PC-3 (cell line): Measurements from ENCODE around the gene SMYD2. TPM values are rescaled to one million over a fixed set of nuclear protein-coding genes. Genes with fewer than 3 reads are reported as not detected.

Source experiments
- ATAC-seq: fragments of 200-7000 bp; cut with Tn5 transposase; 2 replicates; pipeline ENCODE4 v1.9.1; 2020; ENCODE audit warnings: mild to moderate bottlenecking, moderate library complexity
- BruUV-seq: library from RNA; stranded (reverse); fragments of 400-500 nt; replicated peaks from 2 replicates; lab custom pipeline; 2021; lab: Mats Ljungman, UMichigan
- CTCF ChIA-PET: fragments of 300-600 bp; sonication (Branson Sonifier 250); formaldehyde crosslinking; loops from one replicate; lab custom pipeline; 2022; ENCODE audit warnings: antibody characterized with exemption; lab: Charles Lee
- POLR2A ChIA-PET: fragments of 300-600 bp; sonication (Branson Sonifier 250); formaldehyde crosslinking; loops from one replicate; lab custom pipeline; 2022; ENCODE audit warnings: antibody characterized with exemption; ENCODE audit not compliant: unreplicated experiment; lab: Charles Lee
- DNase-seq: peaks from one replicate; pipeline ENCODE4 v3.0.0-alpha.2; 2015
- H2AFZ ChIP-seq: fragments of 300-600 bp; sonication (generic); 2 replicates; pipeline ENCODE4 v1.6.0; 2016; ENCODE audit warnings: antibody characterized with exemption, low read length
- H3F3A ChIP-seq: fragments of 300-600 bp; sonication (generic); one replicate; pipeline ENCODE4 v1.6.0; 2017; ENCODE audit warnings: antibody characterized with exemption, low read length, control low read depth, mild to moderate bottlenecking; ENCODE audit not compliant: unreplicated experiment
- H3K27ac ChIP-seq: fragments of 300-600 bp; sonication (generic); 2 replicates; pipeline ENCODE4 v1.5.1; 2016; ENCODE audit warnings: mild to moderate bottlenecking, low read length
- H3K27me3 ChIP-seq: fragments of 300-600 bp; sonication (generic); 2 replicates; pipeline ENCODE4 v1.6.1; 2016; ENCODE audit warnings: low read length, mixed read lengths
- H3K36me3 ChIP-seq: fragments of 300-600 bp; sonication (generic); 2 replicates; pipeline ENCODE4 v1.6.1; 2016; ENCODE audit warnings: low read depth, mixed run types, low read length, mixed read lengths
- H3K4me1 ChIP-seq: fragments of 300-600 bp; sonication (generic); 2 replicates; pipeline ENCODE4 v1.5.1; 2016; ENCODE audit warnings: low read length; ENCODE audit not compliant: insufficient read depth
- H3K4me2 ChIP-seq: fragments of 300-600 bp; sonication (generic); 2 replicates; pipeline ENCODE4 v1.6.0; 2016; ENCODE audit warnings: low read length
- H3K4me3 ChIP-seq: fragments of 300-600 bp; sonication (generic); 2 replicates; pipeline ENCODE4 v1.5.1; 2016; ENCODE audit warnings: mild to moderate bottlenecking, low read length, mixed read lengths
- H3K79me2 ChIP-seq: fragments of 300-600 bp; sonication (generic); 2 replicates; pipeline ENCODE4 v1.6.1; 2017; ENCODE audit warnings: low read length, mixed read lengths
- H3K9ac ChIP-seq: fragments of 300-600 bp; sonication (generic); 2 replicates; pipeline ENCODE4 v1.6.0; 2016; ENCODE audit warnings: mild to moderate bottlenecking, low read length
- H3K9me2 ChIP-seq: fragments of 300-600 bp; sonication (generic); replicated peaks from 2 replicates; pipeline ENCODE4 v1.6.1; 2016; ENCODE audit warnings: mixed run types, low read length, mixed read lengths
- H3K9me3 ChIP-seq: fragments of 300-600 bp; sonication (generic); 2 replicates; pipeline ENCODE4 v1.6.1; 2016; ENCODE audit warnings: low read length, mixed read lengths
- H4K20me1 ChIP-seq: fragments of 300-600 bp; sonication (generic); 2 replicates; pipeline ENCODE4 v1.6.1; 2016; ENCODE audit warnings: low read length, mixed read lengths
- EZH2 ChIP-seq: fragments of 300-600 bp; sonication (generic); IDR thresholded peaks from one replicate; pipeline ENCODE4 v1.6.1; 2017; ENCODE audit warnings: antibody characterized with exemption, mild to moderate bottlenecking, low read length; ENCODE audit not compliant: unreplicated experiment
- EZH2phosphoT487 ChIP-seq: fragments of 300-600 bp; sonication (generic); IDR thresholded peaks from 2 replicates; pipeline ENCODE4 v1.6.1; 2018; ENCODE audit warnings: mild to moderate bottlenecking, antibody characterized with exemption, low read length, borderline replicate concordance
- intact Hi-C: fragments of 100-400 bp; cut with micrococcal nuclease; formaldehyde crosslinking; loops from 2 replicates; pipeline ENCODE4 v1.9.0; 2023
- total RNA-seq: library from RNA; depleted of rRNA; stranded (reverse); fragments of >200 nt; gene quantifications from 2 replicates; pipeline ENCODE4 v1.2.3, GENCODE V29; 2014
- TF ChIP-seq, protein P1 (sequence below): fragments of 300-600 bp; sonication (generic); conservative IDR thresholded peaks from 2 replicates; pipeline ENCODE4 v1.5.1; 2017; ENCODE audit warnings: antibody characterized with exemption, low read depth, mild to moderate bottlenecking, low read length

Gene SMYD2
- total RNA-seq, 1 experiment from 2014 or later, result 124 TPM

GRCh38 chr1:214338212-214338611 is 57.3 kb downstream of the SMYD2 start:
- H3K27ac ChIP-seq, result no peak overlapping the region
- CTCF ChIA-PET, result no interaction called here
- TF ChIP-seq EZH2phosphoT487, result no peak
- TF ChIP-seq EZH2, result no peak
- TF ChIP-seq, protein P1, sequence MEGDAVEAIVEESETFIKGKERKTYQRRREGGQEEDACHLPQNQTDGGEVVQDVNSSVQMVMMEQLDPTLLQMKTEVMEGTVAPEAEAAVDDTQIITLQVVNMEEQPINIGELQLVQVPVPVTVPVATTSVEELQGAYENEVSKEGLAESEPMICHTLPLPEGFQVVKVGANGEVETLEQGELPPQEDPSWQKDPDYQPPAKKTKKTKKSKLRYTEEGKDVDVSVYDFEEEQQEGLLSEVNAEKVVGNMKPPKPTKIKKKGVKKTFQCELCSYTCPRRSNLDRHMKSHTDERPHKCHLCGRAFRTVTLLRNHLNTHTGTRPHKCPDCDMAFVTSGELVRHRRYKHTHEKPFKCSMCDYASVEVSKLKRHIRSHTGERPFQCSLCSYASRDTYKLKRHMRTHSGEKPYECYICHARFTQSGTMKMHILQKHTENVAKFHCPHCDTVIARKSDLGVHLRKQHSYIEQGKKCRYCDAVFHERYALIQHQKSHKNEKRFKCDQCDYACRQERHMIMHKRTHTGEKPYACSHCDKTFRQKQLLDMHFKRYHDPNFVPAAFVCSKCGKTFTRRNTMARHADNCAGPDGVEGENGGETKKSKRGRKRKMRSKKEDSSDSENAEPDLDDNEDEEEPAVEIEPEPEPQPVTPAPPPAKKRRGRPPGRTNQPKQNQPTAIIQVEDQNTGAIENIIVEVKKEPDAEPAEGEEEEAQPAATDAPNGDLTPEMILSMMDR, result no peak

GRCh38 chr1:214341459-214341858 is 60.5 kb downstream of the SMYD2 start:
- H3K4me1 ChIP-seq, result no peaks in the 10 kb centered on the region
- no peaks in the 10 kb centered on the region for H4K20me1 ChIP-seq
- no peak for ATAC-seq
- intact Hi-C loops, result no loop called here
- CTCF ChIA-PET, result interaction anchor here (0.6 kb wide), 1 partner anchor 90 kb away, joined by 3 read pairs; no protein-coding TSS in a partner anchor
- H3F3A ChIP-seq, result no peaks in the 10 kb centered on the region
- BruUV-seq, result no TSS peak
- no peak for TF ChIP-seq EZH2
- H3K9me3 ChIP-seq, result no peaks in the 10 kb centered on the region
- H3K9me2 ChIP-seq, result no peaks in the 10 kb centered on the region
- DNase-seq, result no peak
- H2AFZ ChIP-seq, result no peak overlapping the region
- H3K4me2 ChIP-seq, result no peak overlapping the region
- peaks cover 25% of the 10 kb centered on the region for H3K36me3 ChIP-seq
- no peak overlapping the region for H3K4me3 ChIP-seq
- H3K27me3 ChIP-seq, result no peaks in the 10 kb centered on the region
- H3K79me2 ChIP-seq, result no peaks in the 10 kb centered on the region
- H3K27ac ChIP-seq, result no peak overlapping the region
- H3K9ac ChIP-seq, result no peak overlapping the region
- POLR2A ChIA-PET, result no interaction called here

More at GRCh38 chr1:214338212-214338611, 57.3 kb downstream of the SMYD2 start:
- no peaks in the 10 kb centered on the region for H3K9me2 ChIP-seq
- intact Hi-C loops, result no loop called here
- H3K9ac ChIP-seq, result no peak overlapping the region
- H3K9me3 ChIP-seq, result no peaks in the 10 kb centered on the region
- H2AFZ ChIP-seq, result no peak overlapping the region
- no peaks in the 10 kb centered on the region for H3K4me1 ChIP-seq
- no peak overlapping the region for H3K4me2 ChIP-seq
- no peaks in the 10 kb centered on the region for H4K20me1 ChIP-seq
- H3F3A ChIP-seq, result no peaks in the 10 kb centered on the region
- no peaks in the 10 kb centered on the region for H3K27me3 ChIP-seq
- no peak for DNase-seq
- peaks cover 21% of the 10 kb centered on the region; the same call in 1 of the 2 replicates for H3K36me3 ChIP-seq
- BruUV-seq, result no TSS peak
- ATAC-seq, result no peak
- H3K4me3 ChIP-seq, result no peak overlapping the region
- H3K79me2 ChIP-seq, result no peaks in the 10 kb centered on the region
- POLR2A ChIA-PET, result no interaction called here

DNA sequence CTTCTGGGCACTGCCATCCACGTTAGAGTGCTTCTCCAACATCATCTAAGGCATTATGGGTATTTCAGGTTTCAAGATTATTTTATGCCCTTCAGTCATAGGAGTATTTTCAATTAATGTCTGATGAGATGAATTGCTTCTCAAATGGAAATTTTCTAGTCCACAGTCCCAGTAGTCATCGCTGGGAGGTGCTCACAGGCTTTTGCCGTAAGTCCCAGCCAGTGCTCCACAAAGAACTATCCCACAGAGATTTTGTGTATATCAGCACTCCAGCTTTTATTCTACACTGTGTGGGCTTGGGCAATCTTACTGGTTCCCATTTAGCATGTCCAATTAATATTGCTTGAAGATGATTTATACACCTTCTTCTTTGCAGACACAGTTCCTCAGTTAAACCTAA is 61.0 kb downstream of the SMYD2 start:
- no peaks in the 10 kb centered on the region for H4K20me1 ChIP-seq
- H3K27me3 ChIP-seq, result no peaks in the 10 kb centered on the region
- no peak for ATAC-seq
- no peaks in the 10 kb centered on the region for H3F3A ChIP-seq
- H3K79me2 ChIP-seq, result no peaks in the 10 kb centered on the region
- no peak overlapping the region for H3K9ac ChIP-seq
- H3K4me1 ChIP-seq, result no peaks in the 10 kb centered on the region
- H3K9me3 ChIP-seq, result no peaks in the 10 kb centered on the region
- H3K9me2 ChIP-seq, result no peaks in the 10 kb centered on the region
- H3K36me3 ChIP-seq, result peaks cover 21% of the 10 kb centered on the region
- intact Hi-C loops, result no loop called here
- no peak overlapping the region for H3K27ac ChIP-seq
- H3K4me2 ChIP-seq, result no peak overlapping the region
- ChIA-PET POLR2A (no interaction called here), CTCF (interaction anchor here (0.6 kb wide), 1 partner anchor 90 kb away, joined by 3 read pairs; no protein-coding TSS in a partner anchor)
- H2AFZ ChIP-seq, result no peak overlapping the region
- no peak overlapping the region for H3K4me3 ChIP-seq
- no TSS peak for BruUV-seq
- no peak for DNase-seq
- no peak for TF ChIP-seq EZH2phosphoT487
- TF ChIP-seq, protein P1, result no peak
- no peak for TF ChIP-seq EZH2
